IPS DF 6.9 (cell line): ENCODE results near the gene PIP5K1B.

Experiments used
- DNase-seq: peaks from one replicate; pipeline ENCODE4 v3.0.0-alpha.2; 2013; ENCODE audit warnings: low read depth, low spot score
- H3K27ac ChIP-seq: one replicate; pipeline ENCODE4 v1.5.1; 2013; ENCODE audit warnings: low read length, control low read depth
- H3K27me3 ChIP-seq: 2 replicates; pipeline ENCODE4 v1.6.1; 2013; ENCODE audit warnings: mild to moderate bottlenecking, low read length; ENCODE audit not compliant: control insufficient read depth, insufficient read depth
- H3K36me3 ChIP-seq: 2 replicates; pipeline ENCODE4 v1.6.1; 2013; ENCODE audit warnings: low read length; ENCODE audit not compliant: control insufficient read depth, insufficient read depth
- H3K4me1 ChIP-seq: 2 replicates; pipeline ENCODE4 v1.6.1; 2013; ENCODE audit warnings: low read length; ENCODE audit not compliant: control insufficient read depth, insufficient read depth
- H3K4me3 ChIP-seq: 2 replicates; pipeline ENCODE4 v1.5.1; 2013; ENCODE audit warnings: mild to moderate bottlenecking, low read length
- H3K9me3 ChIP-seq: 2 replicates; pipeline ENCODE4 v1.6.1; 2013; ENCODE audit warnings: low read length, inconsistent platforms; ENCODE audit not compliant: control insufficient read depth, insufficient read depth
- WGBS: extraction: QIAGEN DNeasy Blood & Tissue Kit; methylation state at CpG from one replicate; pipeline ENCODE4 v1.1.7; 2013; ENCODE audit warnings: mixed read lengths, missing lambda C conversion rate; ENCODE audit not compliant: insufficient read length, insufficient coverage; 5-methylcytosine and 5-hydroxymethylcytosine counted together

Gene PIP5K1B

GRCh38 chr9:69014013-69014412 is 309.0 kb downstream of the PIP5K1B start, which contains the start of gene PRKACG:
Gene PRKACG (minus strand): TSS chr9:69014113. CDS start chr9:69014092, 21 bp downstream.
- Histone ChIP-seq H3K27me3 (no peaks in the 10 kb centered on the region), H3K4me3 (no peak within 1 kb of the TSS), H3K27ac (no peak within 1 kb of the TSS), H3K4me1 (no peaks in the 10 kb centered on the region), H3K36me3 (no peaks in the 10 kb centered on the region), H3K9me3 (no peaks in the 10 kb centered on the region)
- WGBS: no CpG with 5 or more reads among the region's 29 CpGs
- no peak for DNase-seq

GRCh38 chr9:69016191-69017096 is 311.4 kb downstream of the PIP5K1B start:
- WGBS: no CpG with 5 or more reads among the region's 5 CpGs
- no peaks in the 10 kb centered on the region for H3K36me3 ChIP-seq
- H3K27ac ChIP-seq: no peak overlapping the region
- H3K4me3 ChIP-seq: no peak overlapping the region
- H3K27me3 ChIP-seq: no peaks in the 10 kb centered on the region
- H3K9me3 ChIP-seq: no peaks in the 10 kb centered on the region
- no peak for DNase-seq
- no peaks in the 10 kb centered on the region for H3K4me1 ChIP-seq

- Histone ChIP-seq H3K27ac (no peak overlapping the region), H3K36me3 (no peaks in the 10 kb centered on the region), H3K4me1 (no peaks in the 10 kb centered on the region; the same call in 1 of the 2 replicates)
Measured at GRCh38 chr9:69018737-69019136, 313.7 kb downstream of the PIP5K1B start.

GRCh38 chr9:69019808-69020207 is 314.8 kb downstream of the PIP5K1B start:
- no CpG with 5 or more reads among the region's 3 CpGs for WGBS
- Histone ChIP-seq H3K4me1 (peaks cover 2% of the 10 kb centered on the region; the same call in 1 of the 2 replicates), H3K27ac (no peak overlapping the region), H3K9me3 (no peaks in the 10 kb centered on the region), H3K27me3 (no peaks in the 10 kb centered on the region), H3K36me3 (no peaks in the 10 kb centered on the region), H3K4me3 (no peak overlapping the region)
- DNase-seq: no peak

More at GRCh38 chr9:69018737-69019136, 313.7 kb downstream of the PIP5K1B start:
- H3K9me3 ChIP-seq: no peaks in the 10 kb centered on the region
- H3K4me3 ChIP-seq: no peak overlapping the region
- no CpG with 5 or more reads among the region's 5 CpGs for WGBS
- no peaks in the 10 kb centered on the region for H3K27me3 ChIP-seq
- DNase-seq: no peak

GRCh38 chr9:69020301-69021145 is 315.5 kb downstream of the PIP5K1B start:
- no peaks in the 10 kb centered on the region for H3K27me3 ChIP-seq
- no peaks in the 10 kb centered on the region for H3K36me3 ChIP-seq
- H3K4me1 ChIP-seq: peaks cover 2% of the 10 kb centered on the region; the same call in 1 of the 2 replicates
- H3K9me3 ChIP-seq: no peaks in the 10 kb centered on the region
- H3K4me3 ChIP-seq: no peak overlapping the region
- no peak for DNase-seq
- WGBS: no CpG with 5 or more reads among the region's 8 CpGs
- H3K27ac ChIP-seq: no peak overlapping the region

- H3K27ac ChIP-seq: no peak overlapping the region
- H3K4me3 ChIP-seq: no peak overlapping the region
- no CpG with 5 or more reads among the region's 7 CpGs for WGBS
- H3K27me3 ChIP-seq: no peaks in the 10 kb centered on the region
- H3K9me3 ChIP-seq: no peaks in the 10 kb centered on the region
- no peaks in the 10 kb centered on the region for H3K36me3 ChIP-seq
- no peak for DNase-seq
- peaks cover 2% of the 10 kb centered on the region; the same call in 1 of the 2 replicates for H3K4me1 ChIP-seq
Measured at GRCh38 chr9:69023650-69024049, 318.6 kb downstream of the PIP5K1B start.

GRCh38 chr9:69027355-69028097 is 322.5 kb downstream of the PIP5K1B start:
- peaks cover 2% of the 10 kb centered on the region; the same call in 1 of the 2 replicates for H3K4me1 ChIP-seq
- H3K36me3 ChIP-seq: no peaks in the 10 kb centered on the region
- H3K4me3 ChIP-seq: no peak overlapping the region
- H3K9me3 ChIP-seq: no peaks in the 10 kb centered on the region
- WGBS: no CpG with 5 or more reads among the region's 5 CpGs
- H3K27me3 ChIP-seq: no peaks in the 10 kb centered on the region
- H3K27ac ChIP-seq: no peak overlapping the region
- DNase-seq: no peak

- Histone ChIP-seq H3K27me3 (no peaks in the 10 kb centered on the region), H3K27ac (no peak overlapping the region), H3K36me3 (no peaks in the 10 kb centered on the region), H3K4me1 (peaks cover 2% of the 10 kb centered on the region; the same call in 1 of the 2 replicates), H3K9me3 (no peaks in the 10 kb centered on the region), H3K4me3 (no peak overlapping the region)
- no CpG with 5 or more reads among the region's 2 CpGs for WGBS
- DNase-seq: no peak
Measured at GRCh38 chr9:69028754-69029153, 323.7 kb downstream of the PIP5K1B start.

GRCh38 chr9:69029535-69029934 is 324.5 kb downstream of the PIP5K1B start:
- Histone ChIP-seq H3K27me3 (no peaks in the 10 kb centered on the region), H3K27ac (no peak overlapping the region), H3K36me3 (no peaks in the 10 kb centered on the region), H3K4me1 (no peaks in the 10 kb centered on the region), H3K4me3 (no peak overlapping the region), H3K9me3 (no peaks in the 10 kb centered on the region)
- no peak for DNase-seq
